Middle frontal gyrus (tissue), 1 donor: ENCODE measurements around the gene BEX3.

Experiments
- DNase-seq: peaks from one replicate; pipeline ENCODE4 v3.0.0-alpha.2; 2015; ENCODE audit warnings: low spot score; ENCODE audit errors: extremely low spot score

Gene BEX3

GRCh38 chrX:103418811-103419340 is 42.5 kb downstream of the BEX3 start:
- no peak for DNase-seq

- no peak for DNase-seq
Observed at GRCh38 chrX:103423955-103424638, 47.8 kb downstream of the BEX3 start.
